Measurements from ENCODE around the gene MTARC2. TPM values are rescaled to one million over a fixed set of nuclear protein-coding genes. Genes with fewer than 3 reads are reported as not detected.
A peak's percentile ranks its signal among the peaks of the same experiment; 100 is the strongest.

The MTARC2 gene
- polyA plus RNA-seq, 2 of the 4 experiments (the other 2 are of a cell fraction) = 13.5 to 18.4 TPM

GRCh38 chr1:220786337-220787068, 38.4 kb downstream of the MTARC2 start, which contains the start of gene MTARC1:
TSS of gene MTARC1 (plus strand) at chr1:220786913. CDS start at chr1:220786945, 32 bp downstream.
- peak within 1 kb of the TSS; percentile 76 for H3K4me2 ChIP-seq
- 59% methylated on average over 20 of the region's 56 CpGs for WGBS (ENCODE audit: missing lambda C conversion rate)
- peak within 1 kb of the TSS; percentile 61 for H3K4me3 ChIP-seq
- FAIRE-seq = no peak
- peak within 1 kb of the TSS; percentile 72 to 89 for H3K27ac ChIP-seq
- TF ChIP-seq, protein P1, sequence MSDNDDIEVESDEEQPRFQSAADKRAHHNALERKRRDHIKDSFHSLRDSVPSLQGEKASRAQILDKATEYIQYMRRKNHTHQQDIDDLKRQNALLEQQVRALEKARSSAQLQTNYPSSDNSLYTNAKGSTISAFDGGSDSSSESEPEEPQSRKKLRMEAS (IDR thresholded peaks at IDR 0.05) = peak; percentile 29; the same call in 1 of the 2 replicates
- TF ChIP-seq PHF8 (IDR thresholded peaks at IDR 0.05; ENCODE audit: borderline replicate concordance, low read depth) = peak; percentile 61; the same call in 1 of the 2 replicates
- no peak for TF ChIP-seq RAD21 (conservative IDR thresholded peaks at IDR 0.05 in 1 of 2, IDR thresholded peaks at IDR 0.05 in 1 of 2)
- TF ChIP-seq, protein P2, sequence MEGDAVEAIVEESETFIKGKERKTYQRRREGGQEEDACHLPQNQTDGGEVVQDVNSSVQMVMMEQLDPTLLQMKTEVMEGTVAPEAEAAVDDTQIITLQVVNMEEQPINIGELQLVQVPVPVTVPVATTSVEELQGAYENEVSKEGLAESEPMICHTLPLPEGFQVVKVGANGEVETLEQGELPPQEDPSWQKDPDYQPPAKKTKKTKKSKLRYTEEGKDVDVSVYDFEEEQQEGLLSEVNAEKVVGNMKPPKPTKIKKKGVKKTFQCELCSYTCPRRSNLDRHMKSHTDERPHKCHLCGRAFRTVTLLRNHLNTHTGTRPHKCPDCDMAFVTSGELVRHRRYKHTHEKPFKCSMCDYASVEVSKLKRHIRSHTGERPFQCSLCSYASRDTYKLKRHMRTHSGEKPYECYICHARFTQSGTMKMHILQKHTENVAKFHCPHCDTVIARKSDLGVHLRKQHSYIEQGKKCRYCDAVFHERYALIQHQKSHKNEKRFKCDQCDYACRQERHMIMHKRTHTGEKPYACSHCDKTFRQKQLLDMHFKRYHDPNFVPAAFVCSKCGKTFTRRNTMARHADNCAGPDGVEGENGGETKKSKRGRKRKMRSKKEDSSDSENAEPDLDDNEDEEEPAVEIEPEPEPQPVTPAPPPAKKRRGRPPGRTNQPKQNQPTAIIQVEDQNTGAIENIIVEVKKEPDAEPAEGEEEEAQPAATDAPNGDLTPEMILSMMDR (IDR thresholded peaks at IDR 0.05) = peak; percentile 20; the same call in 2 of the 3 replicates
- TF ChIP-seq, protein P3, sequence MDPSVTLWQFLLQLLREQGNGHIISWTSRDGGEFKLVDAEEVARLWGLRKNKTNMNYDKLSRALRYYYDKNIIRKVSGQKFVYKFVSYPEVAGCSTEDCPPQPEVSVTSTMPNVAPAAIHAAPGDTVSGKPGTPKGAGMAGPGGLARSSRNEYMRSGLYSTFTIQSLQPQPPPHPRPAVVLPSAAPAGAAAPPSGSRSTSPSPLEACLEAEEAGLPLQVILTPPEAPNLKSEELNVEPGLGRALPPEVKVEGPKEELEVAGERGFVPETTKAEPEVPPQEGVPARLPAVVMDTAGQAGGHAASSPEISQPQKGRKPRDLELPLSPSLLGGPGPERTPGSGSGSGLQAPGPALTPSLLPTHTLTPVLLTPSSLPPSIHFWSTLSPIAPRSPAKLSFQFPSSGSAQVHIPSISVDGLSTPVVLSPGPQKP (IDR thresholded peaks at IDR 0.05; ENCODE audit: low read depth, low read length) = no peak
- TF ChIP-seq JUN (IDR thresholded peaks at IDR 0.05) = peak in 1 of 2 experiments; percentile 31; a peak in 1 of 5 replicates
- TF ChIP-seq, protein P4, sequence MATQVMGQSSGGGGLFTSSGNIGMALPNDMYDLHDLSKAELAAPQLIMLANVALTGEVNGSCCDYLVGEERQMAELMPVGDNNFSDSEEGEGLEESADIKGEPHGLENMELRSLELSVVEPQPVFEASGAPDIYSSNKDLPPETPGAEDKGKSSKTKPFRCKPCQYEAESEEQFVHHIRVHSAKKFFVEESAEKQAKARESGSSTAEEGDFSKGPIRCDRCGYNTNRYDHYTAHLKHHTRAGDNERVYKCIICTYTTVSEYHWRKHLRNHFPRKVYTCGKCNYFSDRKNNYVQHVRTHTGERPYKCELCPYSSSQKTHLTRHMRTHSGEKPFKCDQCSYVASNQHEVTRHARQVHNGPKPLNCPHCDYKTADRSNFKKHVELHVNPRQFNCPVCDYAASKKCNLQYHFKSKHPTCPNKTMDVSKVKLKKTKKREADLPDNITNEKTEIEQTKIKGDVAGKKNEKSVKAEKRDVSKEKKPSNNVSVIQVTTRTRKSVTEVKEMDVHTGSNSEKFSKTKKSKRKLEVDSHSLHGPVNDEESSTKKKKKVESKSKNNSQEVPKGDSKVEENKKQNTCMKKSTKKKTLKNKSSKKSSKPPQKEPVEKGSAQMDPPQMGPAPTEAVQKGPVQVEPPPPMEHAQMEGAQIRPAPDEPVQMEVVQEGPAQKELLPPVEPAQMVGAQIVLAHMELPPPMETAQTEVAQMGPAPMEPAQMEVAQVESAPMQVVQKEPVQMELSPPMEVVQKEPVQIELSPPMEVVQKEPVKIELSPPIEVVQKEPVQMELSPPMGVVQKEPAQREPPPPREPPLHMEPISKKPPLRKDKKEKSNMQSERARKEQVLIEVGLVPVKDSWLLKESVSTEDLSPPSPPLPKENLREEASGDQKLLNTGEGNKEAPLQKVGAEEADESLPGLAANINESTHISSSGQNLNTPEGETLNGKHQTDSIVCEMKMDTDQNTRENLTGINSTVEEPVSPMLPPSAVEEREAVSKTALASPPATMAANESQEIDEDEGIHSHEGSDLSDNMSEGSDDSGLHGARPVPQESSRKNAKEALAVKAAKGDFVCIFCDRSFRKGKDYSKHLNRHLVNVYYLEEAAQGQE (IDR thresholded peaks at IDR 0.05) = no peak
- DNase-seq (ENCODE audit: low read depth in 1 of 2, low spot score in 1 of 2) = peak; percentile 63 to 65
- ChIA-PET CTCF (interaction anchor here (0.8 to 8.3 kb wide), 7 partner anchors 11 to 597 kb away, joined by 3 to 78 read pairs (median 3); no protein-coding TSS in a partner anchor), POLR2A (no interaction called here)
- H3K4me1 ChIP-seq = peaks cover 12% of the 10 kb centered on the region; the same call in 2 of the 3 replicates
- no peaks in the 10 kb centered on the region for H3K9me3 ChIP-seq
- peak; percentile 85 to 90 for ATAC-seq

DNA sequence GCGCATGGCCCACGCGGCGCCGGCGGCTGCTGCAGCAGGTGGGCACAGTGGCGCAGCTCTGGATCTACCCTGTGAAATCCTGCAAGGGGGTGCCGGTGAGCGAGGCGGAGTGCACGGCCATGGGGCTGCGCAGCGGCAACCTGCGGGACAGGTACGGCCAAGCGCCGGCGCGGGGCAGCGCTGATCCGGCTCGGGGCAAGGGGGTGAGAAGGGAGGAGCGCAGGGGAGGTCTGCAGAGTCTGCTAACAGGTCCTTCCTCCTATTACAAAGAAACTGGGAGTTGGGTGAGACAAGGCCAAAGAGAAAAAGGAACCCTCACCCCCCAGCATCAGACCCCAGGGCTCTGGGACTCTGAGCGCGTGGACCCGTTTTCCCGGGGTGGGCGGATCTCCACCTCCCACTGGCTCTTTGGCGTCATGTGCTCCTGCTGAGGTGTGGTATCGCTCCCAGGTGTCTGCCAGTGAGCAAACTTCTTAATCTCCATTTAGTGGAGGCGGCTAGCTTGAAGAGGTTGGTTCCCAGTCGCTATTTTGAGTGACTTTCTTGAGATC, 39.0 kb downstream of the MTARC2 start:
- Histone ChIP-seq H3K4me1 (peaks cover 12% of the 10 kb centered on the region; the same call in 2 of the 3 replicates), H3K27ac (peak overlapping the region; percentile 72 to 89), H3K9me3 (no peaks in the 10 kb centered on the region), H3K4me3 (peak overlapping the region; percentile 61), H3K4me2 (peak overlapping the region; percentile 76)
- no peak; a peak in 1 of 5 replicates for TF ChIP-seq RAD21 (conservative IDR thresholded peaks at IDR 0.05 in 1 of 2, IDR thresholded peaks at IDR 0.05 in 1 of 2)
- no peak for TF ChIP-seq FOSB (CRISPR knock-in tag; IDR thresholded peaks at IDR 0.05)
- TF ChIP-seq, protein P5, sequence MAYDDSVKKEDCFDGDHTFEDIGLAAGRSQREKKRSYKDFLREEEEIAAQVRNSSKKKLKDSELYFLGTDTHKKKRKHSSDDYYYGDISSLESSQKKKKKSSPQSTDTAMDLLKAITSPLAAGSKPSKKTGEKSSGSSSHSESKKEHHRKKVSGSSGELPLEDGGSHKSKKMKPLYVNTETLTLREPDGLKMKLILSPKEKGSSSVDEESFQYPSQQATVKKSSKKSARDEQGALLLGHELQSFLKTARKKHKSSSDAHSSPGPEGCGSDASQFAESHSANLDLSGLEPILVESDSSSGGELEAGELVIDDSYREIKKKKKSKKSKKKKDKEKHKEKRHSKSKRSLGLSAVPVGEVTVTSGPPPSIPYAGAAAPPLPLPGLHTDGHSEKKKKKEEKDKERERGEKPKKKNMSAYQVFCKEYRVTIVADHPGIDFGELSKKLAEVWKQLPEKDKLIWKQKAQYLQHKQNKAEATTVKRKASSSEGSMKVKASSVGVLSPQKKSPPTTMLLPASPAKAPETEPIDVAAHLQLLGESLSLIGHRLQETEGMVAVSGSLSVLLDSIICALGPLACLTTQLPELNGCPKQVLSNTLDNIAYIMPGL (CRISPR knock-in tag; IDR thresholded peaks at IDR 0.05; ENCODE audit: borderline replicate concordance) = no peak
- TF ChIP-seq KDM5A (IDR thresholded peaks at IDR 0.05) = no peak
- no peak for TF ChIP-seq TFCP2L1 (CRISPR knock-in tag; IDR thresholded peaks at IDR 0.05)
- TF ChIP-seq PHF8 (IDR thresholded peaks at IDR 0.05; ENCODE audit: borderline replicate concordance, low read depth) = 0 out of 2 replicates have a peak, but pooled peaks have one; percentile 3
- TF ChIP-seq, protein P1 (IDR thresholded peaks at IDR 0.05) = no peak
- no peak for TF ChIP-seq CHD4 (IDR thresholded peaks at IDR 0.05; ENCODE audit: borderline replicate concordance)
- TF ChIP-seq, protein P6, sequence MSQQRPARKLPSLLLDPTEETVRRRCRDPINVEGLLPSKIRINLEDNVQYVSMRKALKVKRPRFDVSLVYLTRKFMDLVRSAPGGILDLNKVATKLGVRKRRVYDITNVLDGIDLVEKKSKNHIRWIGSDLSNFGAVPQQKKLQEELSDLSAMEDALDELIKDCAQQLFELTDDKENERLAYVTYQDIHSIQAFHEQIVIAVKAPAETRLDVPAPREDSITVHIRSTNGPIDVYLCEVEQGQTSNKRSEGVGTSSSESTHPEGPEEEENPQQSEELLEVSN (IDR thresholded peaks at IDR 0.05; ENCODE audit: borderline replicate concordance, low read depth) = 0 out of 2 replicates have a peak, but pooled peaks have one; percentile 48
- no peak for TF ChIP-seq SMC3 (IDR thresholded peaks at IDR 0.05)
- TF ChIP-seq, protein P2 (IDR thresholded peaks at IDR 0.05) = peak; percentile 3; the same call in 1 of the 3 replicates
- no peak for TF ChIP-seq RNF2 (IDR thresholded peaks at IDR 0.05; ENCODE audit: borderline replicate concordance, low read depth)
- TF ChIP-seq USF2 (IDR thresholded peaks at IDR 0.05) = peak; percentile 70
- no peak for TF ChIP-seq EP300 (IDR thresholded peaks at IDR 0.05)
- CTCF ChIA-PET = interaction anchor here (1.5 to 8.3 kb wide), 4 partner anchors 11 to 506 kb away, joined by 3 to 78 read pairs (median 6); no protein-coding TSS in a partner anchor
- FAIRE-seq (no peak), DNase-seq (ENCODE audit: low read depth in 1 of 2, low spot score in 1 of 2) (peak; percentile 16 to 58), ATAC-seq (peak; percentile 57 to 70)
- POLR2A ChIA-PET = no interaction called here
- WGBS (ENCODE audit: missing lambda C conversion rate) = 6% methylated on average over 16 of the region's 32 CpGs
